Lower lobe of right lung (tissue), 2 donors: ENCODE measurements around the gene KCNJ12. TPM values are rescaled to one million over a fixed set of nuclear protein-coding genes. Genes with fewer than 3 reads are reported as not detected.
"Not testable (repeated sequence)": the region's sequence is repeated elsewhere in the genome, so short reads cannot be mapped to it uniquely, and the experiment has no call there.

Experiments used
- ATAC-seq, 2 donors: fragments of 200-7000 bp; cut with Tn5 transposase; one replicate each; pipeline ENCODE4 v1.9.1; 2020 to 2022; ENCODE audit warnings: mild to moderate bottlenecking in 2 of 2, moderate library complexity in 2 of 2
- DNase-seq: peaks from one replicate; pipeline ENCODE4 v3.0.0-alpha.2; 2020
- H3K27ac ChIP-seq: fragments of 200-600 bp; one replicate; pipeline ENCODE4 v1.8.0; 2022
- H3K27me3 ChIP-seq: fragments of 200-600 bp; one replicate; pipeline ENCODE4 v1.8.0; 2022; ENCODE audit warnings: low read depth
- H3K36me3 ChIP-seq: fragments of 200-600 bp; one replicate; pipeline ENCODE4 v1.8.0; 2022; ENCODE audit warnings: mild to moderate bottlenecking
- H3K4me1 ChIP-seq: fragments of 200-600 bp; one replicate; pipeline ENCODE4 v1.8.0; 2022
- H3K4me3 ChIP-seq: fragments of 200-600 bp; one replicate; pipeline ENCODE4 v1.8.0; 2022; ENCODE audit warnings: mild to moderate bottlenecking
- H3K9me3 ChIP-seq: fragments of 200-600 bp; one replicate; pipeline ENCODE4 v1.8.0; 2022
- CTCF ChIP-seq: fragments of 200-600 bp; IDR thresholded peaks from one replicate; pipeline ENCODE4 v1.8.0; 2022; ENCODE audit warnings: antibody characterized with exemption, mild to moderate bottlenecking
- intact Hi-C: fragments of 100-400 bp; cut with DNase I; formaldehyde crosslinking; loops from one replicate; pipeline ENCODE4 v1.11.0; 2022
- total RNA-seq: library from RNA; stranded (reverse); fragmentation: NEBNext Ultra II Directional; extraction: Animal tissue kit (Norgen Biotek cat#: 25700); gene quantifications from one replicate; pipeline ENCODE4 v1.2.1, GENCODE V29; 2021
- donor health status: DM: no; HTN: yes; CAD: no; lungs with severe emphysema.

KCNJ12 gene
- total RNA-seq, 1 donor from 2014 or later: 1.9 TPM

GRCh38 chr17:21453144-21453898 lies 77.2 kb downstream of the KCNJ12 start:
- Histone ChIP-seq H3K4me3 (no peak overlapping the region), H3K27ac (no peak overlapping the region), H3K4me1 (peaks cover 19% of the 10 kb centered on the region), H3K36me3 (no peaks in the 10 kb centered on the region), H3K9me3 (no peaks in the 10 kb centered on the region), H3K27me3 (peaks cover 3% of the 10 kb centered on the region)
- no peak for TF ChIP-seq CTCF
- DNase-seq (no peak), ATAC-seq (no peak)
- intact Hi-C loops: no loop called here

GRCh38 chr17:21454006-21454405 lies 77.8 kb downstream of the KCNJ12 start:
- H3K36me3 ChIP-seq, ATAC-seq, DNase-seq, H3K4me3 ChIP-seq, H3K9me3 ChIP-seq, intact Hi-C loops, H3K27me3 ChIP-seq, H3K27ac ChIP-seq: not testable (repeated sequence)
- peaks cover 19% of the 10 kb centered on the region for H3K4me1 ChIP-seq

DNA sequence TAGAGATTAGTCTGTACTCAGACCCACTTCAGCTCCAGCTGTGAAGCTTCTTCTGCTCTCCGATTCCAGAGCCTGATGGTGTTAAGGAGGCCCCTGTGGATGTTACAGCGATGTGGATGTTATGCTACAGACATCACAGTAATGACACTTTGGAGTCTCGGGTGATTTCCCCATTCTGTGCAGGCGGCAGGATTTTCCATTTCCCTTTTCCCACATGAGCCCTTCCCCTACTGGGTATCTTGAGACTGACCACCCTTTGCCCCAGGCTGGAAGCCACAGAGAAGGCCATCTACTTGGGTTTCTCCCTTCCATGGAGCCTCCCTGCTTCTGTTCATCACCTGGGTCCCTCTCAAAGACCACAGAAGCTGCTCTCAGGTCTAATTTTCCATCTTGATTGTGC lies 78.3 kb downstream of the KCNJ12 start:
- Histone ChIP-seq H3K27ac (no peak overlapping the region), H3K36me3 (no peaks in the 10 kb centered on the region), H3K4me1 (peaks cover 19% of the 10 kb centered on the region), H3K9me3 (no peaks in the 10 kb centered on the region), H3K27me3 (peaks cover 3% of the 10 kb centered on the region), H3K4me3 (no peak overlapping the region)
- ATAC-seq (no peak), DNase-seq (no peak)
- intact Hi-C loops: no loop called here
- TF ChIP-seq CTCF: no peak

GRCh38 chr17:21455761-21456160 lies 79.6 kb downstream of the KCNJ12 start:
- no peak for TF ChIP-seq CTCF
- intact Hi-C loops: no loop called here
- Histone ChIP-seq H3K4me3 (no peak overlapping the region), H3K27me3 (peaks cover 3% of the 10 kb centered on the region), H3K27ac (no peak overlapping the region), H3K4me1 (peaks cover 19% of the 10 kb centered on the region), H3K36me3 (no peaks in the 10 kb centered on the region), H3K9me3 (no peaks in the 10 kb centered on the region)
- no peak for ATAC-seq
- no peak for DNase-seq

DNA sequence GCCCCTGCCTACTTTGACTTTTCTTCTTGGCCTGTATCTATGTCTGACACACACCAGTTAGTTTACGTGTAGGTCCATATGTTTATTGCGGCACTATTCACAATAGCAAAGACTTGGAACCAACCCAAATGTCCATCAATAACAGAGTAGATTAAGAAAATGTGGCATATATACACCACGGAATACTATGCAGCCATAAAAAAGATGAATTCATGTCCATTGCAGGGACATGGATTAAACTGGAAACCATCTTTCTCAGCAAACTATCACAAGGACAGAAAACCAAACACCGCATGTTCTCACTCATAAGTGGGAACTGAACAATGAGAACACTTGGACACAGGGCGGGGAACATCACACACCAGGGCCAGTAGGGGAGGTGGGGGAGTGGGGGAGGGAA lies 80.3 kb downstream of the KCNJ12 start:
- ATAC-seq, H3K9me3 ChIP-seq, intact Hi-C loops, DNase-seq, H3K36me3 ChIP-seq, H3K27me3 ChIP-seq, H3K4me3 ChIP-seq, H3K27ac ChIP-seq: not testable (repeated sequence)
- peaks cover 19% of the 10 kb centered on the region for H3K4me1 ChIP-seq

- peaks cover 14% of the 10 kb centered on the region for H3K4me1 ChIP-seq
- peak; percentile 98 for TF ChIP-seq CTCF
- intact Hi-C loops: no loop called here
- DNase-seq (peak; percentile 92), ATAC-seq (peak; percentile 96 to 98)
- no peak overlapping the region for H3K27ac ChIP-seq
- no peaks in the 10 kb centered on the region for H3K36me3 ChIP-seq
- no peak overlapping the region for H3K4me3 ChIP-seq
- no peaks in the 10 kb centered on the region for H3K9me3 ChIP-seq
- H3K27me3 ChIP-seq: no peaks in the 10 kb centered on the region
Measured at GRCh38 chr17:21457051-21458026, 81.2 kb downstream of the KCNJ12 start.
